HFF-Myc (cell line): ENCODE results near the gene CAMK2A.

Experiments used
- DNase-seq: peaks from one replicate; pipeline ENCODE4 v3.0.0-alpha.2; 2011; ENCODE audit warnings: low read depth; ENCODE audit errors: extremely low read depth
- H3K4me3 ChIP-seq: replicated peaks from 2 replicates; pipeline ENCODE4 v1.5.1; 2011; ENCODE audit warnings: low read depth, mild to moderate bottlenecking, control low read depth, low read length
- TF ChIP-seq, protein P1 (sequence below): IDR thresholded peaks from 2 replicates; pipeline ENCODE4 v1.5.1; 2012; ENCODE audit warnings: mild to moderate bottlenecking, low read depth, low read length, control low read depth; ENCODE audit errors: missing control alignments

The CAMK2A gene

DNA sequence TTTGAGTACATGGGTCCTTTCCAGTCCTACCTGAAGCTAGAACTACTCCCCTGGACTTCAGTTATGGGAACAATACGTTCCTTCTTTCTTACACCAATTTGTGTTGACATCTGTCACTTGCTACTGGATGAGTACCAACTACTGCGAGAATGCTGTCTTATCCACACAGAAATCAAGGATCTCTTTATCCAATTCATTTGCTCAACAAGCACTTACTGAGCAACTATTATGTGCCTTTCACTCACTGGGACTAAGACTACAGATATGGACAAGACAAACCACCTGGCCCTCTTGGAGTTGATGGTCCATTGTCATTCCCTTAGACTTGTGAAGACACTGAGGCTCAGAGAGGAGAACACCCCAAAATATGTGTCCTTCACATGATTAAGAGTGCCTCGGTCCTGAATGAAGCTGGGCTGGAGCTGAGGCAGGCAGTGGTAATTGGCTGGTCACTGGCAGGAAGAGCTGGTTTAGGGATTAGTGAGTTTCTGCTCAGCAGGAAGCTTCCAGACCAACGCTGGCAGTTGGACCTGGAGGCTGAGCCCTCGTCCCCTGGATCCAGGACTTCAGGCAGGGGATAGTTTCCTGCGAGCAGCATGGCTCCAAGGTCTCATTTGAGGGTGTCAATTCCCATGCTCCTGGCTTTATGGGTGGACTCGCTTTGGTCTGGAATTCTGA is 21.6 kb upstream of the CAMK2A start:
- no peak overlapping the region for H3K4me3 ChIP-seq
- DNase-seq, result no peak
- TF ChIP-seq, protein P1, sequence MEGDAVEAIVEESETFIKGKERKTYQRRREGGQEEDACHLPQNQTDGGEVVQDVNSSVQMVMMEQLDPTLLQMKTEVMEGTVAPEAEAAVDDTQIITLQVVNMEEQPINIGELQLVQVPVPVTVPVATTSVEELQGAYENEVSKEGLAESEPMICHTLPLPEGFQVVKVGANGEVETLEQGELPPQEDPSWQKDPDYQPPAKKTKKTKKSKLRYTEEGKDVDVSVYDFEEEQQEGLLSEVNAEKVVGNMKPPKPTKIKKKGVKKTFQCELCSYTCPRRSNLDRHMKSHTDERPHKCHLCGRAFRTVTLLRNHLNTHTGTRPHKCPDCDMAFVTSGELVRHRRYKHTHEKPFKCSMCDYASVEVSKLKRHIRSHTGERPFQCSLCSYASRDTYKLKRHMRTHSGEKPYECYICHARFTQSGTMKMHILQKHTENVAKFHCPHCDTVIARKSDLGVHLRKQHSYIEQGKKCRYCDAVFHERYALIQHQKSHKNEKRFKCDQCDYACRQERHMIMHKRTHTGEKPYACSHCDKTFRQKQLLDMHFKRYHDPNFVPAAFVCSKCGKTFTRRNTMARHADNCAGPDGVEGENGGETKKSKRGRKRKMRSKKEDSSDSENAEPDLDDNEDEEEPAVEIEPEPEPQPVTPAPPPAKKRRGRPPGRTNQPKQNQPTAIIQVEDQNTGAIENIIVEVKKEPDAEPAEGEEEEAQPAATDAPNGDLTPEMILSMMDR, result no peak

DNA sequence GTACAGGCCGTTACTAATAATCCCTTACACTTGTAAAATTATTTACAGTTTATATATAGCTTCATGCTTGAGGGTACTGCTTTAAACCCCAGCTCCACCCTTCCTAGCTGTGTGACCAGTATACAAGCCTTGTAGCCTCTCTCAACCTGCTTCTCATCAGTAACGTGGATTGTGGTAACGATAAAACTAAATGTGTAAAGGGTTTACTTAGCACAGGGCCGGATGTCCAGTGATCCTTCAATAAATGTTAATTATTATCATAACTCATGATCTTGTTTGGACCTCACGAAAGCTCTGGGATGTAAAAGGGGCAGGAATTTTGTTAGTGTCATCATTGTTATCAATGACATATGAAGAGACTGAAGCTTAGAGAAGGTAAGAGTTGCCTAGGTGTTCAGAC is 20.7 kb upstream of the CAMK2A start:
- no peak for DNase-seq
- TF ChIP-seq, protein P1, result no peak
- H3K4me3 ChIP-seq, result no peak overlapping the region

DNA sequence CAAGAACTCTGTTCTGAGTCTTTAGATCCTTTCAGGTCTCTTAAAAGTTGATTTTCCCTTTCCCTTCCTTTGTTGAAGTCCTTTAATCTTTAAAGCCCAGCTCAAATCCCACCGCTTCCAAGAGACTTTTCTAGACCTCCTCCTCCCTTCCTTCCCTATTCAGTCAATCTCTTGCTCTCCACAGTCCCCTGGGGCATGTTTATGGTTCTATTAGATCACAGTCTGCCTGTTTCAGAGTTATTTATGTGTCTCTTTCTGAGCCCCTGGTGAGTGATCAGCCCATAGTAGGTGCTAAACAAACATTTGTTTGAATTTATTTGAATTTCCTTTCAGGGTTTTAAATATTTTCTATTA is 20.3 kb upstream of the CAMK2A start:
- DNase-seq, result no peak
- no peak overlapping the region for H3K4me3 ChIP-seq
- TF ChIP-seq, protein P1, result no peak

DNA sequence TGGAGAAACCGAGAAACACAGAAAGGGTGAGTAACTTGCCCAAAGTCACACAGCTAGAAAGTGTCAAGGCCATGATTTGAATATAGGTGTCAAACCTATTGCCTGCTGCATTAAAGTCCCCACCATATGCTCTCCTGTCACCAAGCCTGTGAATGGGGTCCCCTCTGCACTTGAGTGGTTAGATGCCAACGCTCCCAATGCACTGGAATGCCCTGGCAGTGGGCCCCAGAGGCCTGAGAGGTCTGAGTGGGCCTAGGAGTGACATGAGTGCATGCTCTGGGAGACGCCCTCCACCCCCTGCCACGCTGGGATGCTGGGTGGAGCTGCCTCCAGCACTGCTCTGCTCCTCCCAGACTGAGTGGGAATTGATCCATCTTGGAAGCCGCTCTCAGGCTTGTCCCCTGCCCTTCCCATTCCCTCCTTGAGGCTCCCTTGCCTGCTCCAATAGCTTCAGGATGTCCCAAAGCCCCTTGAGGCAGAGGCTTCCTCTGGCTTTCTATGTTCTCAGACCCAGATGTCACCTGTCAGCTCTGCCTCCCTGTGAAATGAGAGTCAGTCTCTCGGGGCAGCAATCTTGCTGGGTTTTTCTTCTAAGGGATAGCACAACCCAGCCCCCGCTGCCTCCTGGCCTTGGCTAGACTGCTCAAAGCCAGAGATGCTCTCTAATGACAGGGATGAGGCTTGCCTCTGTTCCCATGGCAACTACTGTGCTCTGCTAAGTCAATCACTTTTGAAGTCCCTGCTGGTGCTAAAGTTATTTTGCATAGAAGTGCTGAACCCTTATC is 19.7 kb upstream of the CAMK2A start:
- TF ChIP-seq, protein P1, result no peak
- no peak overlapping the region for H3K4me3 ChIP-seq
- DNase-seq, result no peak

DNA sequence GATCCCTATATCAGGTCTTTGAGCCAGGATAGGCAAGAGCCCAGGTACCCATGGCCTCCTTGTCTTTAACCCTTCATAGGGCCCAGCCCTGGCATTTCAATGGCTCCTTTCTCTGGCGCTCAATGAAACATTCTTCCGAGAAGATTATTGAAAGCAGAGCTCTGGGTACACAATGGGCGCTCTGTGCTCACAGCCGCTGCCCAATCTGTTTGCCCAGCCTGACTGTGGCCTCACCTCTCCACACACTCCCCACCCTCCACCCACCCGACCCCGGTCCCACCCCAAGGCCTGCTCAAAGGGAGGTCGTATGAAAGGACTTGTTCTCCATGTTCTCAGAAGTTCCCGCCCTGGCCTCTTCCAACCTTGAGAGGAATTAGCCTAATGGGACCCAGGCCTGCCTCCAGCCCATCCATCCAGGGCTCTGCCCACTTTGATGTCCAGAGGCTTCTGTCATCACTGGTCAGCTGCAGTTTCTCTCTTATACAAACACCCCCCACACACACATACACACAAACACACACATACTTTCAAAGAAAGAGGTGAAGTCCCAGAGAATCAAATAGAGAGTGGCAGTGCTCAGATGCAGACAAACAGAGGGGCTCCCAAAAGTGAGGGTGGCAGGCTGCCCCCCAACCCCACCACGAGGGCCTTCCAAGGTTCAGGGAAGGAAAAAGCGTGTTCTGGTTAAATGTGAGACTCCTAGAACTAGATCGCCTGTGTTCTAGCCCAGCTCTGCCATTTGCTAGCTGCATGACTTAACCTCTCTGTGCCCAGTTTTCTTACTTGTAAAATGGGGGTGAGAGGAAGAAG is 18.2 kb upstream of the CAMK2A start:
- no peak for DNase-seq
- TF ChIP-seq, protein P1, result no peak
- no peak overlapping the region for H3K4me3 ChIP-seq

DNA sequence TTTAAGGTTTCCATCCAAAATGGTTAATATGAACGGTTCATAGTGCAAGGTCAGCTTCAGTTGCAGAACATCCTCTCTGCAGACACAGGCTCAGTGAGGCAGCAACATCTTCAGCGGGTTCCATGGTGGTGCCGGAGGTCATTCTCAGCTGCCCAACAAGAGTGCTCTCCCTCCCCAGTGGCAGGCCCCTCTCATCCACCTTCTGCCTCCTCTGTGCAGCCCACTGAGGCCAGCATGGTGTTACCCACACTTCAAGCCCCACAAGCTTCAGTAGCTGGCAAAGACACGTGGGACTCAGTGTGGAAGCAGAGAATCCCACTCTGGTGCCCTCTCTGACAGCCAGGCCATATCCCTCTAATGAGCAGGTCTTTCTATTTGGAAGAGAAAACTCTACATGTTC is 17.2 kb upstream of the CAMK2A start:
- DNase-seq, result no peak
- TF ChIP-seq, protein P1, result no peak
- no peak overlapping the region for H3K4me3 ChIP-seq
